K562 (cell line): ENCODE results near the gene TMPRSS7. TPM values are rescaled to one million over a fixed set of nuclear protein-coding genes. Genes with fewer than 3 reads are reported as not detected.

Source experiments
- ATAC-seq: fragments of 200-7000 bp; cut with Tn5 transposase; 3 replicates; pipeline ENCODE4 v1.9.1; 2020; ENCODE audit warnings: moderate library complexity
- BruUV-seq: library from RNA; stranded (reverse); fragments of 400-500 nt; replicated peaks from 2 replicates; lab custom pipeline; 2021; lab: Mats Ljungman, UMichigan
- CTCF ChIA-PET: fragments of 300-600 bp; formaldehyde crosslinking; extraction: SDS; loops from one replicate; lab custom pipeline; 2021; ENCODE audit warnings: low intra/inter-chr PET ratio; lab: Yijun Ruan, JAX
- POLR2A ChIA-PET: fragments of 300-600, 350-650 bp; sonication (Branson Sonifier 250); formaldehyde crosslinking; extraction: SDS; loops from one replicate; lab custom pipeline; 2021; ENCODE audit warnings: antibody characterized with exemption, inconsistent platforms; lab: Yijun Ruan, JAX
- DNase-seq, 4 experiments: peaks; one replicate each; pipeline versions ENCODE4 v3.0.0 to v3.0.0-alpha.2; 2011 to 2018; ENCODE audit warnings: low spot score in 3 of 4, mixed read lengths in 3 of 4; ENCODE audit errors: extremely low read depth in 1 of 4
- FAIRE-seq: peaks from 2 replicates; lab custom pipeline; 2011; peaks lifted over from hg19 to GRCh38; lab: Jason Lieb, UNC
- H2AFZ ChIP-seq: 2 replicates; pipeline ENCODE4 v1.6.0; 2011; ENCODE audit warnings: low read depth, low read length, control low read depth, inconsistent platforms
- H3K27ac ChIP-seq: fragments of 200-600 bp; 3 replicates; pipeline ENCODE4 v1.8.0; 2011; ENCODE audit warnings: low read depth, mild to moderate bottlenecking, control low read depth, inconsistent platforms, low read length, moderate library complexity, mixed read lengths; ENCODE audit errors: extremely low read depth
- H3K27me3 ChIP-seq, 2 experiments: fragments of 300-600 bp in 1 of 2; 2 replicates in 1 of 2; 3 replicates in 1 of 2; pipeline versions ENCODE4 v1.6.0 to v1.8.0; 2011; ENCODE audit warnings: inconsistent platforms in 2 of 2, low read length in 2 of 2, mild to moderate bottlenecking in 1 of 2, mixed read lengths in 1 of 2, moderate library complexity in 1 of 2; ENCODE audit not compliant: control insufficient read depth in 2 of 2, insufficient read depth in 2 of 2
- H3K36me3 ChIP-seq: fragments of 300-600 bp; 3 replicates; pipeline ENCODE4 v1.8.0; 2011; ENCODE audit warnings: mild to moderate bottlenecking, low read length, inconsistent platforms; ENCODE audit not compliant: control insufficient read depth, insufficient read depth
- H3K4me1 ChIP-seq, 2 experiments: fragments of 200-600 bp in 1 of 2; replicated peaks in 1 of 2; 2 replicates in 1 of 2; 3 replicates in 1 of 2; pipeline versions ENCODE4 v1.5.1 to v1.8.0; 2011; ENCODE audit warnings: inconsistent platforms in 2 of 2, low read length in 2 of 2, mild to moderate bottlenecking in 1 of 2, mixed read lengths in 1 of 2, moderate library complexity in 1 of 2; ENCODE audit not compliant: control insufficient read depth in 2 of 2, insufficient read depth in 2 of 2
- H3K4me2 ChIP-seq: 2 replicates; pipeline ENCODE4 v1.6.1; 2011; ENCODE audit warnings: low read length, control low read depth, inconsistent platforms, mixed read lengths; ENCODE audit not compliant: insufficient read depth
- H3K4me3 ChIP-seq: fragments of 200-600 bp; sonication (generic), shearing (Covaris generic); 2 replicates; pipeline ENCODE4 v1.5.1; 2016; ENCODE audit warnings: control low read depth, inconsistent platforms
- H3K79me2 ChIP-seq: fragments of 200-600 bp; 3 replicates; pipeline ENCODE4 v1.8.0; 2011; ENCODE audit warnings: low read length, inconsistent platforms; ENCODE audit not compliant: control insufficient read depth, insufficient read depth
- H3K9ac ChIP-seq, 2 experiments: 2 replicates each; pipeline versions ENCODE4 v1.6.0 to v1.6.1; 2011; ENCODE audit warnings: low read depth in 2 of 2, low read length in 2 of 2, control low read depth in 1 of 2, inconsistent platforms in 1 of 2, mild to moderate bottlenecking in 1 of 2, mixed read lengths in 1 of 2; ENCODE audit not compliant: insufficient read depth in 1 of 2
- H3K9me1 ChIP-seq: one replicate; pipeline ENCODE4 v1.6.0; 2011; ENCODE audit warnings: inconsistent platforms, mild to moderate bottlenecking, low read length, moderate library complexity; ENCODE audit not compliant: control insufficient read depth, insufficient read depth
- H3K9me3 ChIP-seq: replicated peaks from 2 replicates; pipeline ENCODE4 v1.5.1; 2011; ENCODE audit warnings: low read depth, low read length, inconsistent platforms; ENCODE audit not compliant: control insufficient read depth, insufficient read depth
- H4K20me1 ChIP-seq: replicated peaks from 2 replicates; pipeline ENCODE4 v1.6.1; 2011; ENCODE audit warnings: low read length, inconsistent platforms, mixed read lengths; ENCODE audit not compliant: control insufficient read depth, insufficient read depth
- ARID2 ChIP-seq: fragments of 450-650 bp; IDR thresholded peaks from 2 replicates; pipeline ENCODE4 v1.6.1; 2017; ENCODE audit warnings: antibody characterized with exemption, mild to moderate bottlenecking
- CHD4 ChIP-seq: fragments of 200-600 bp; sonication (generic); IDR thresholded peaks from 3 replicates; pipeline ENCODE4 v1.6.1; 2012; ENCODE audit warnings: low read depth, mild to moderate bottlenecking, mixed read lengths, low read length, inconsistent platforms; ENCODE audit not compliant: insufficient read depth, insufficient replicate concordance, poor library complexity, severe bottlenecking
- MBD1 ChIP-seq: fragments of 250-450 bp; sonication (Bioruptor Pico); IDR thresholded peaks from 2 replicates; pipeline ENCODE4 v1.8.0; 2022; ENCODE audit warnings: inconsistent platforms
- MECOM ChIP-seq: fragments of 250-450 bp; sonication (Bioruptor Pico); IDR thresholded peaks from 2 replicates; pipeline ENCODE4 v1.8.0; 2022; ENCODE audit warnings: inconsistent platforms
- POLR2A ChIP-seq: fragments of 450-650 bp; conservative IDR thresholded peaks from 2 replicates; pipeline ENCODE4 v1.6.1; 2016
- PPARD ChIP-seq: fragments of 250-450 bp; sonication (Bioruptor Pico); IDR thresholded peaks from 2 replicates; pipeline ENCODE4 v1.8.0; 2022; ENCODE audit warnings: inconsistent platforms, mild to moderate bottlenecking, moderate library complexity
- RBM17 ChIP-seq: fragments of 200-400 bp; formaldehyde crosslinking; IDR thresholded peaks from 2 replicates; pipeline ENCODE4 v1.6.1; 2017; ENCODE audit warnings: low read depth, mild to moderate bottlenecking, low read length, borderline replicate concordance
- SUPT5H ChIP-seq: fragments of 450-650 bp; IDR thresholded peaks from 2 replicates; pipeline ENCODE4 v1.6.1; 2016
- TAF15 ChIP-seq: fragments of 200-400 bp; formaldehyde crosslinking; IDR thresholded peaks from 2 replicates; pipeline ENCODE4 v1.6.1; 2017; ENCODE audit warnings: mild to moderate bottlenecking, low read depth, low read length, moderate library complexity
- THAP12 ChIP-seq: fragments of 250-450 bp; sonication (Bioruptor Pico); IDR thresholded peaks from 2 replicates; pipeline ENCODE4 v1.9.0; 2021; ENCODE audit warnings: mild to moderate bottlenecking, inconsistent platforms
- ZBTB8A ChIP-seq: fragments of 450-650 bp; IDR thresholded peaks from 2 replicates; pipeline ENCODE4 v1.6.1; 2018; ENCODE audit warnings: mild to moderate bottlenecking, moderate library complexity; ENCODE audit not compliant: partially characterized antibody
- ZFP1 ChIP-seq: fragments of 450-650 bp; formaldehyde crosslinking; IDR thresholded peaks from 2 replicates; pipeline ENCODE4 v1.4.0; 2020; ENCODE audit warnings: mild to moderate bottlenecking, mixed read lengths
- WGBS: fragments of 100-300 bp; shearing (Covaris generic); methylation state at CpG from one replicate; pipeline ENCODE4 v1.1.6; 2016; ENCODE audit warnings: low coverage, mixed read lengths; ENCODE audit not compliant: insufficient coverage; ENCODE audit errors: missing lambda C conversion rate; 5-methylcytosine and 5-hydroxymethylcytosine counted together
- in situ Hi-C: fragments of 300-500 bp; cut with MboI; formaldehyde crosslinking; loops from 4 replicates; pipeline ENCODE4 v1.15.0; 2018; ENCODE audit warnings: inconsistent platforms, mixed read lengths
- intact Hi-C: fragments of 100-400 bp; cut with micrococcal nuclease; formaldehyde crosslinking; loops from 2 replicates; pipeline ENCODE4 v1.14.2; 2022
- polyA plus RNA-seq, 8 experiments: library from polyadenylated mRNA; depleted of rRNA in 4 of 8; stranded (reverse) in 5 of 8; unstranded in 3 of 8; fragments of >200 nt; fragmentation: Nextera tagmentation in 2 of 8; fragmentation: Illumina TruSeq in 1 of 8; extraction: Ambion mirVana in 2 of 8; extraction: Trizol in 1 of 8; gene quantifications; 2 replicates each; pipeline versions ENCODE4 v1.2.1 to v1.2.3, GENCODE V29; 2011 to 2014; ENCODE audit warnings: inconsistent platforms in 1 of 8, missing spikeins in 1 of 8
- total RNA-seq, 7 experiments: library from RNA; depleted of rRNA in 6 of 7; stranded (reverse); fragments of >200 nt in 6 of 7; fragmentation: Illumina TruSeq in 2 of 7; extraction: Trizol in 2 of 7; gene quantifications; 2 replicates each; pipeline versions ENCODE4 v1.2.1 to v1.2.3, GENCODE V29; 2011 to 2021; ENCODE audit warnings: low replicate concordance in 1 of 7

TMPRSS7 gene
- total and polyA plus RNA-seq, 9 of the 15 experiments (the other 6 are each of a cell fraction or from before 2014, with no cell fraction given): not detected

- Histone ChIP-seq H3K9me3 (no peaks in the 10 kb centered on the region), H3K36me3 (no peaks in the 10 kb centered on the region), H3K4me1 (no peaks in the 10 kb centered on the region; a peak in 1 of 5 replicates), H4K20me1 (no peaks in the 10 kb centered on the region), H2AFZ (no peak overlapping the region), H3K9ac (no peak overlapping the region), H3K27ac (no peak overlapping the region), H3K27me3 (no peaks in the 10 kb centered on the region), H3K79me2 (no peaks in the 10 kb centered on the region), H3K4me2 (no peak overlapping the region), H3K9me1 (no peaks in the 10 kb centered on the region), H3K4me3 (no peak overlapping the region)
- intact Hi-C loops (no loop called here), in situ Hi-C loops (no loop called here)
- TF ChIP-seq TAF15 (no peak), CHD4 (no peak), ZFP1 (CRISPR knock-in tag) (no peak), PPARD (no peak), RBM17 (no peak), THAP12 (CRISPR knock-in tag) (no peak), SUPT5H (no peak), ARID2 (no peak), MECOM (CRISPR knock-in tag) (no peak), MBD1 (CRISPR knock-in tag) (no peak), POLR2A (no peak), ZBTB8A (no peak)
- WGBS: 0% methylated on average over 6 of the region's 6 CpGs
- BruUV-seq: no TSS peak
- CTCF ChIA-PET: no interaction called here
- POLR2A ChIA-PET: interaction anchor here (0.6 kb wide), 1 partner anchor 8 kb away, joined by 5 read pairs; no protein-coding TSS in a partner anchor
- no peak for DNase-seq
- ATAC-seq: no peak
- FAIRE-seq: no peak
These were observed 22.0 kb downstream of the TMPRSS7 start for GRCh38 chr3:112056451-112056929.
